NCI-H1436 (cell line): ENCODE results near the gene OR4A16.

ENCODE experiments used
- DNase-seq: peaks from one replicate; lab custom pipeline; 2025; lab: John Stamatoyannopoulos, UW

OR4A16 gene

GRCh38 chr11:55342901-55343300, at the start of gene OR4A16:
Gene OR4A16 (plus strand): TSS chr11:55343201. CDS start chr11:55343201, 0 bp downstream.
- no peak for DNase-seq

- no peak for DNase-seq
Measured at GRCh38 chr11:55324500-55324899, 18.5 kb upstream of the OR4A16 start.

GRCh38 chr11:55345306-55345705, 2.3 kb downstream of the OR4A16 start:
- DNase-seq: no peak

GRCh38 chr11:55349032-55349431, 6.0 kb downstream of the OR4A16 start:
- DNase-seq: no peak

GRCh38 chr11:55357560-55358184, 14.7 kb downstream of the OR4A16 start:
- DNase-seq: no peak

GRCh38 chr11:55367674-55368073, 24.7 kb downstream of the OR4A16 start, which contains the start of gene OR4A15:
Gene OR4A15 (plus strand): TSS chr11:55367974. CDS start chr11:55367974, 0 bp downstream.
- no peak for DNase-seq
